DMS 273 (cell line): ENCODE measurements around the gene SLC6A2.

Experiments
- DNase-seq: peaks from one replicate; lab custom pipeline; 2025; ENCODE audit not compliant: unreplicated experiment; lab: John Stamatoyannopoulos, UW

SLC6A2 gene

GRCh38 chr16:55647343-55647742 is 8.4 kb upstream of the SLC6A2 start:
- no peak for DNase-seq

DNA sequence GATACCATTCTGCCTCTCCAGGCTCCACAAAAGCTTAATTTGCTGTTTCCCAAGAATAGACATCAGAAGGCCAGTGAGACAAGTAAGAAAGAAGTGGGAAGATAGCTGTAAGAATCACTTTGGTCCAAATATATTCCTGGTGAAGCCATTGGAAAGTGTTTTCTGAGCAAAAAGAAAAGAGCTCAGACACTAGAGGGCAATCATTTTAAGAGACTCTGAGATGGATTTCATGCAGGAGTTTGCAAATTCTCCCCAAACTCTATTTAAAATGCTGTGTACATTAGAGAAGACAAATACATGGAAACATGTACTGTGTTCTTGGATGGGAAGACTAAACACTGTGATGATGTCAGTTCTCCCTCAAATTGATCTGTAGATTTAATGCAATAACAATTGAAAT is 8.0 kb upstream of the SLC6A2 start:
- no peak for DNase-seq

DNA sequence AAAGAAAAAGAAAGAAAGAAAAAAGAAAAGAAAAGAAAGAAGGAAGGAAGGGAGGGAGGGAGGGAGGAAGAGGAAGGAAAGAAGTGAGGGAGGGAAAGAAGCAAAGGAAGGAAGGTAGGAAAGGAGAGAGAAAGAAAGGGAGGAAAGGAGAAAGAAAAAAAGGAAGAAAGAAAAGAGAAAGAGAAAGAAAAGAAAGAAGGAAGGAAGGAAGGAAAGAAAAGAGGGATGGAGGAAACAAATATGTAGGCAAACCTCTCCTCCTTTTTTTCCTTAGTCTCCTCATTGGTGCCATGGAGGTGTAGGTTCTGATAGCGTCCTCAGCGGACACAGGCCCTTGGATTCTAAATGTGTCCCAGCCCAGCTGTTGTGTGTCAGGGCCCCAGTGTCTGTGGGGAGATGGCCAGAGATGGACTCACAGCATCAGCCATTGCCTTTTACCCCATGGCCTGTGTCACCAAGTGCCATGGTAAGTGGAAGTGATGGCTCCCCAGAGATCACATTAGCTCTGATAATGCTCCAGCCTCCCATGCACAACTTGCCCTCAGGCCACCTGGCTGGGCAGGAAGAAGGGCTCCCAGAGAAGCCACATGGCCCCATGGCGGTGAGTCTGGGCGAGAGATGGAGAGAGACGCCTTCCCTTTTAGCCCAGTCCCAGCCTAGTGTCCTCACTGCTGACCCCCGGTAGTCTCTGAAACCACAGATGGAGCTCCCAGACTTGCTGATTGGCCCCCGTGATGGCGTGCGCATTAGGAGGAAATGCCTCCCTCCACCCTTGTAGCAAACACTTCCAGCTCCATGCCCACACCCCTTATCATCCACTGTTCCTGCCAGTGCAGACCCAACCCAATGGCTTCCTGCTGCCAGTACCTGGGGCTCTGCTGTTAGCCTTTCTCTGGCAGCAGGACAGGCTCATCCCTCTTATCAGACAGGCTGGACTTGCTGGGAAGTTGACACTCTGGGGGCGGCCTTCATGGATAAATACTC is 3.7 kb upstream of the SLC6A2 start:
- no peak for DNase-seq

DNA sequence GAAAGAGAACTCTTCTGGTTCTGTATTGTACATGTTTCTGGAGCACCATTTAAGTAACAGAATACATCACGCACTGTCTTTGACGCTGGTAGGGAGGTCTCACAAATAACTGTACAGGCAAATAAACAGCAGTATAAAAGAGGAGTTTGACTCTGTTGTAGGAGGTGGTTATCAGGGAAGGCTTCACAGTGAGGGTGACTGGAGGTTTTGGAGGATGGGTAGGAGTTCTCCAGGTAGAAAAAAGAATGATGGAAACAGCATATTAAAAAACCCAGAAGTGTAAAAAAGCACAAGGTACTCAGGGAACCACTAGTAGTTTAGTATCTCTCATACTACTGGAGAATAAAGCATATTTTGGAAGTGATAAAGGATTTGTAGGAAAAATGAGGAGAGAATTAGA is 2.7 kb upstream of the SLC6A2 start:
- DNase-seq: no peak

DNA sequence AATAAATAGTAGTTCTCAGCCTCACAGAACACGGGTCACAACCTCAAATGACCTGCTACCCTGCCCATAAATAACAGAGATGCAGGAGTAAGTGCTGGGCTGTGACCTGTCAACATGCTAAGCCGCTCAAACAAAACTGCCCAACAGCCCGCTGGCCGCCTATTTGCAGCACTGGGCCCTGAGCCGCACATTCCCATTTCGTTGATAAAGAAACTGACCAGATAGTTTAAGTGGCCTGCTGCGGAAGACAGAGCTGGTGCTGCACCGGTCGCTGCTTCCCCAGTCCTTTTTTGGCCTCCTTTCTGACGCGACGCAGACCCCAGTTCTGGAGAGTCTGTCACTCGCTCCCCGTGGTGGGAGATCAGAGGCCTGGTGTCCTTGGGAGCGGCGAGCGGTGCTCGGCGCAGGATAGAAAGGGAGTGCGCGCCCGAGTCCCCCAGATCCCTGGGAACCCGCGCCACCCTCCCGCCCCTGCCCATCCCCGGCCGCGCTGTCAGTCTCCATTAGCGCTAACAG is 349 bp upstream of the SLC6A2 start:
- DNase-seq: no peak

GRCh38 chr16:55656691-55657092 is 904 bp downstream of the SLC6A2 start:
- DNase-seq: peak; percentile 56

DNA sequence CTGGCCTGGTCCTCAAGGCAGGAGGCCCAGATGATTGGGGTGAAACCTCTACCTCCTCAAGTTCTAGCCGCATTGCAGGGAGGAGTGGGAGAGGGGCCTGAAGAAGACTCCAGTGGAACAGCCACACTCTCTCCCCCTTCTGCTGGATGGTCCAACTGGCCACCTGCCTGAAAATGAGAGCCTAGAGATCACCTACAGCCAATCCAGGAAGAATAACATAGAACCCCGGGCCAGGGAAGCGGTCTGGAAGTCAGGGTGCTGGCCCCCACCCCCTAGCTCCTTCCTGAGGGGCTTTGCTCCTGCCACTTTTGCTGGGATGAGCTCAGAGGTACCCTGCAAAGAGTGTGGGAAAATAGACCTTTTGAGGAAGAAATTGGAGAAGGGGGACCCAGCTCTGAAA is 1.8 kb downstream of the SLC6A2 start:
- no peak for DNase-seq

- peak; percentile 28 for DNase-seq
Measured at GRCh38 chr16:55658898-55659420, 3.2 kb downstream of the SLC6A2 start.

DNA sequence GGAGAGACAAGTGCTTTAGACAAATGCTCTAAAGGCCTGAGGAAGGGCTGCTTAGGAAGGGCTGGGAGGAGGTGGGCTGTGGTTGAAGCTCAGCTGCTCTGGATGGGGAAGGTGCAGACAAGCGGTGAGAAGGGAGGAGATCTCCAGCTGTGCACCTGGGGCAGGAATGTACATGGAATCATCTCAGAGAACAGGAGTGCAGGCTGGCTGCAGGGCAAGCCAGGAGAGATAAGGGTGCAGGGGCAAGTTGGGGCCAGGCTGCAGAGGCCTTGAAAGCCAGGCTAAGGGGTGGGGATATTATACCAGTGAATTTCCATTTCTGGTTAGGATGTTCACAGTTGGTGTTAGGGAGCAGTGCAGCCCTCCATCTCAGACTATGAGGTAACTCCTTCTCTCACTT is 4.2 kb downstream of the SLC6A2 start:
- DNase-seq: no peak

DNA sequence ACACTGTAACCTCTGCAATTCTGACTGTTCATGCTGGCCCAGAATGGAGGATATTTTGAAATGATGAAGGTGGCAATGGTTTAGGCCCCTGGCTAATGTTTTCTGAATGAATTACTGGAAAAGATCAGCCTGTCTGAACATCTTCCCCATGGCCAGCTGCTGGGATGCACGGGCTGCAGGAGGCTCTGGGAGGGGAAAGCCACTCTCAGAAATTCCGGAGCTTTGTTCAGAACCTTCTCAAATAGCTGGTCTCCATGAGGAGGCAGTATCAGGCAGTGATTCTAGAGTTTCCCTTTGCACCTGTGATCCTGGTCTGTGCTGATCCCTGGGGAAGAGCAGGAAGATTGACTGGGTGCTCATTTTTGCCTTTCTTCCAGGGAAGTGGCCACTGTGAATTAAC is 5.0 kb downstream of the SLC6A2 start:
- no peak for DNase-seq

DNA sequence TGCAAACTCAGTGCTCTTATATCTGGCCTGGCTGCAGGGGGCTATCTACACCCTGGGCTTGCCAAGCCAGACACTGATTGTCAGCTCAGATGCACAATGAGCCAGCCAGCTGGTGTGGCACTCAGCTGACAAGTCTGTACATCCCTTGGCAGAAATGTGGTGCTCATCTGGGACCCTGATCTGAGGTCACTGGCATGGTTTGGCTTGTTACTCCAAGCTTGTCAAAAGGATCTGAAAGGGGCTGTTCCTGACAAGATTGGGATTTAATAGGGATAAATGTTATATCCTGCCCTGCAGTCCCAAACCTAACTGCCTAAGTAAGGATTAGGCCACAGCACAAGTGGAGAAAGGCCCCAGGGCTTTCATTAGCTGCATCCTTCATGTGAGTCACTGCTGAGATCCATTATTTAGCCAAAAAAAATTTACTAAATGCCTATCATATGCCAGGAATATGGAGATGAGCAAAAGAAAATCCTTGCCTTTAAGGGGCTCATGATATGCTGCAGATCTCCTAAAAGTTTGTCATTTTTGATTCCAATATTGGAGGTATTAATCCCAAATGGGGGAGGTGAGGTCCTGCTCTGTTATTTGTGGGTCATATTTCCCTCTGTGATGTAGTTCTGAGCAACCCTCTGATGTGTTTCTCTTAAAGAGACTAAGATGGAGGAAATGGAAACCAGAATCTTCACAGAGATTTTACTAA is 6.3 kb downstream of the SLC6A2 start:
- DNase-seq: peak; percentile 42

GRCh38 chr16:55662644-55663031 is 6.8 kb downstream of the SLC6A2 start:
- peak; percentile 42 for DNase-seq

DNA sequence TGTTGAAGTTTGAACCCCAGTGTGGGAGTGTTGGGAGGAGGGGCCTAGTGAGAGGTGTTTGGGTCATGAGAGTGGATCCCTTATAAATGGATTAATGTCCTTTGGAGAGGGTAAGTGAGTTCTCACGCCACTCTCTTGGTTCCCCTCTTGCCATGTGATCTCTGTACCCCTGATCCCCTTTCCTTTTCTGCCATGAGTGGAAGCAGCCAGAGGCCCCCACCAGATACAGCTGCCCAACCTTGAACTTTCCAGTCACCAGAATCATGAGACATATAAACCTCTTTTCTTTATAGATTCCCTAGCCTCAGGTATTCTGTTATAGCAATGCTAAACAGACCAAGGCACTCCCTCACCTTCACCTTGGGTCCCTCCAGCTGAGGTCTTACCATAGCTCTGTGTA is 7.4 kb downstream of the SLC6A2 start:
- no peak for DNase-seq

DNA sequence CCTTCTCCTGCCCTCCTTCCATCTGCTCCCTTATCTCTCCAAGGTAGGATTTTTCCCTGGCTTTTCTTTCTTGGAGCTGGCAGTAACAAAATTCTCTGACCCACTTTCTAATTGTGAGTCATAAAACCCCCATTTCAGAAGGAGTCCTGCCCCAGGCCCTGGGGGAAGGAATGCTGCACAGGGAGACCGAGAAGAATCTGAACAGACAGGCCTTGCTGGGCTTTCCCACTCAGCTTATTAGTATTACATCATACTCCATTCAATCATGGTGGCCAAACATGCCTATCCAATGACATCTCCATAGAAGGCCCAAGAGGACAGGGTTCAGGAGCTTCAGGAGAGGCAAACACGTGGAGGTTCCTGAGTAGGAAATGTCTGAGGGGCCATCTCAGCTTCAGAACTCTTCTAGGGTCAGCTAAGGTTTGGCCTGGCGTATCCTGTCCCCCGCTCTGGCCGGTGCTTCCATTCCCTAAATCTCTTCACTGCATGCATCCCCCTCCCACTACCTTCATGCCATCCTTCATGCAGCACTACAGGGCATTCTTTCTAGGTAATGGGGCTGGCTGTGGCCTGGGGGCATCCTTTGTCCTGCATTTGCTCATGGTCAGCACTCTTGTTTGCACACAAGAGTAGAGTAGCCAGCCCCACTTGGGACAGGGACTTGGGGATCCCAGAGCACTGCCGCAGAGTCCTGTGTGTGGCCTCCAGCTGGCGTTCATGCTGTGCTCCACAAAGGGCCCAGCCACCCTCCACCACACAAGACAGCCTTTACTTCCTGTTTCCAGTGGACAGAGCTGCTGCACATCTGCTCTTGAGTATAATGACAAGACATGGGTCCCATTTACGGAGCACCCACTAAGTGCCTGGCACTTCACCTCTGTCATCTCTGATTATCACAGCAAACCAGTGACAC is 8.2 kb downstream of the SLC6A2 start:
- no peak for DNase-seq

- no peak for DNase-seq
Measured at GRCh38 chr16:55664786-55665407, 9.1 kb downstream of the SLC6A2 start.

DNA sequence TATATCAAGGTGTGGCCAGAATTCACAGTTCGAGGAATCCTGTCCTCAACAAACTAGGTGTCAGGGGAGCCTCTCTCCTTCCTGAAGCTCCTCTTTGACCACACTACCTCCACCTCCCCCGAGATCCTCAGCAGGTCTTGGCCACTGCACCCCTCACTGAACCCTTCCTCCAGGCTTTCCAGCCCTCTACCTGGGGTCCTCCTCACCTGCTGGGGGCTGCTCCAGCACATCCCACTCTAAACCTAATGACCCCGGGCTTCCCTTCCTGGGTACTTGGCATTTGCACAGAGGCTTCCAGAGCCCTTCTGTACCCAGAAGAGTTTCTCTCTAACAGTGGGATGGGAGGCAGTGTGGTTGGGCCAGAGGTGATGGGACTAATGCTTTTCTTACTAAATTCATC is 9.7 kb downstream of the SLC6A2 start:
- no peak for DNase-seq

DNA sequence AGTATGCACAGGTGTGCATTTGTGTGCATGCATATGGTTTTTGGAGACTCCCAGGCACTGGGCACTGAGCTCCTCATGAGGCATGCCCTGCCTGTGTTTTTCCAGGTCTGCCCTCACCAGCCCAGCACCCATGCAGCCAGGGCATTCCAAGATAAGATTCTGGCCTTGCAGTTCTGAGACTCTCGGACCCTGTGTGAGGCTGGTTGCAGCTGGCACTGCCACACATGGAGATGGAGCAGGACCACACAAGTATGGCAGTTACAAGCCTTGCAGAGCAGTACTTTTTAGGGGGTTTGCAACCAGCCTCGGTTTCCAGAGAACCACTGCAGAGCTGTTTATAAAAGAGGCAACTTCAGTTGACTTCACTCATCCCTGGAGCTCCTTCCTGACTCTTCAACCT is 10.2 kb downstream of the SLC6A2 start:
- no peak for DNase-seq

DNA sequence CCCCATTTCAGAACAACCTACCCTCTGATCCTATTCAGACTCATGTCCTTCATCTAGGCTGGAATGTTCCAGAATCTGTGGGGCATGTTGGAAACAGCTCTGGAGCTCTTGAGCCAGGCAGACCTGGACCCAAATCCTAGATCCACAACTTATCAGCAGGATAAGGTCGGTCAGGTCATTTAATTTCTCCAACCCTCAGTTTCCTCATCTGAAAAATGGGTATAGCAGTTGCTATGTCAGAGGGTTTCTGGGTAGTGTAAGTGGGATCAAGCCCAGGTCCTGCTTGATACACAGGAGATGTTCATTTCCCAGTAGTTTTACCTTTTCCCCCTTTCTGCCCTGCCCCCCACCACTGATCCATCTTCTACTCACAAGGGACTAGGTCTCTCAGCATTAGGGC is 12.0 kb downstream of the SLC6A2 start:
- no peak for DNase-seq

DNA sequence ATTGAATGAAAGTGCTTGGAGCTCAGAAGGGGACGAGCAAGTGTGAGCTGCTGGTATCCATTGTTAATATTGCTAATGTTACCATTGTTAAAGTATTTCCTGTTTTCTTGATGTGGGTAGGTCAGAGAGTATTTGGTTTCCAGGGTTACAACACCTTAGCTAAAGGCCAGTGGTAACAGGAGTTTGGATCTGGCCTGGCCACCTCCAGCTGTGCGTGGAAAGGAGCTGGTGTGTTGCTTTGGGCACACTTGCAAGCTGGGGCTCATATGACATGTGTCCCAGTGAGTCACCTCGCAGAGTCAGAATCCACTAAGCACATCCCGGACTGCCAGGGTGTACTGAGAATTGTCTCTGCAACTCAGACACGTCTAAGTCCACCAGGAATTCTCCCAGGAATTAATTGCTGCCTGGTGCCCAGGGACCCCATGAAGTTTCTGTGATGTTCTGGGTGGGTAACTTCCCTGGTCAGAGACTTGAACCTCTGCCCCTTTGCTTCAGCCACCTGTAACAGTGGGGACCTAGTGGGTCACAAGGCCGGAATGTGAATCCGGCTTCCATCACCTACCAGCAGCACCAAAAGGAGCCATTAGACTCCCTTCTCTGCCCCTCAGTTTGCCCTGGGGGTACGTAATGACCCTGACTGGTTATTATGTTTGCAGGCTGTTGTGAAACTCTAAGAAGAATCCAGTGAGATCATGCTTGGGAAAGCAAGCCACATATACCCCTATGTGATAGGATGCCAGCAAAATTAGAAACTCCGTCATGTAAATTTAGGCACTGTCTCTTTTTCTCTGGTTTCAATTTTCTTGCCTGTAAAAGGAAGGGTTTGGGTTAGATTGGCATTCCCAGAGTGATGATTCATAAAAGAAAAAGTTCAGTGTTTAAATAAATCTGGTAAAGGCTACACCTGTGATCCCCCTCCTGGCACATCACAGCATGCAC is 12.8 kb downstream of the SLC6A2 start:
- no peak for DNase-seq
